Loucy (cell line): ENCODE measurements around the gene KCNMA1.

Experiments
- H2AFZ ChIP-seq: fragments of 200-600 bp; sonication (generic); 2 replicates; pipeline ENCODE4 v1.6.0; 2016; ENCODE audit warnings: antibody characterized with exemption, mild to moderate bottlenecking, low read length, moderate library complexity
- H3F3A ChIP-seq: fragments of 200-600 bp; 2 replicates; pipeline ENCODE4 v1.6.0; 2016; ENCODE audit warnings: antibody characterized with exemption, low read depth, mild to moderate bottlenecking
- H3K27me3 ChIP-seq: fragments of 200-600 bp; sonication (generic); 2 replicates; pipeline ENCODE4 v1.6.1; 2014; ENCODE audit warnings: low read length, mild to moderate bottlenecking; ENCODE audit not compliant: insufficient read depth, poor library complexity, severe bottlenecking
- H3K36me3 ChIP-seq: fragments of 200-600 bp; sonication (generic); 2 replicates; pipeline ENCODE4 v1.6.1; 2016; ENCODE audit warnings: low read length; ENCODE audit not compliant: insufficient read depth
- H3K4me1 ChIP-seq: fragments of 200-600 bp; sonication (generic); 2 replicates; pipeline ENCODE4 v1.5.1; 2014; ENCODE audit warnings: low read length, mild to moderate bottlenecking; ENCODE audit not compliant: insufficient read depth, poor library complexity, severe bottlenecking
- H3K4me2 ChIP-seq: fragments of 200-600 bp; sonication (generic); 2 replicates; pipeline ENCODE4 v1.6.0; 2014; ENCODE audit warnings: antibody characterized with exemption, low read length, low read depth, mild to moderate bottlenecking; ENCODE audit not compliant: poor library complexity, severe bottlenecking
- H3K4me3 ChIP-seq: fragments of 200-600 bp; sonication (generic); 2 replicates; pipeline ENCODE4 v1.5.1; 2014; ENCODE audit warnings: low read length, mild to moderate bottlenecking, mixed read lengths; ENCODE audit not compliant: poor library complexity, severe bottlenecking
- H3K79me2 ChIP-seq: fragments of 200-600 bp; sonication (generic); 2 replicates; pipeline ENCODE4 v1.6.1; 2014; ENCODE audit warnings: low read length; ENCODE audit not compliant: insufficient read depth
- H3K9ac ChIP-seq: fragments of 200-600 bp; sonication (generic); 2 replicates; pipeline ENCODE4 v1.6.0; 2014; ENCODE audit warnings: mild to moderate bottlenecking, low read depth, low read length, moderate library complexity; ENCODE audit not compliant: poor library complexity, severe bottlenecking
- H3K9me2 ChIP-seq: fragments of 200-600 bp; sonication (generic); replicated peaks from 2 replicates; pipeline ENCODE4 v1.6.1; 2016; ENCODE audit warnings: low read depth, low read length, mixed read lengths
- H3K9me3 ChIP-seq: fragments of 200-600 bp; sonication (generic); 2 replicates; pipeline ENCODE4 v1.6.1; 2014; ENCODE audit warnings: mild to moderate bottlenecking, antibody characterized with exemption, low read length, low read depth; ENCODE audit not compliant: insufficient read depth
- H4K20me1 ChIP-seq: fragments of 200-600 bp; sonication (generic); 2 replicates; pipeline ENCODE4 v1.6.0; 2014; ENCODE audit warnings: antibody characterized with exemption, low read length, mild to moderate bottlenecking; ENCODE audit not compliant: insufficient read depth, poor library complexity, severe bottlenecking
- CTCF ChIP-seq: fragments of 200-600 bp; sonication (generic); conservative IDR thresholded peaks from 2 replicates; pipeline ENCODE4 v1.5.1; 2014; ENCODE audit warnings: mild to moderate bottlenecking, antibody characterized with exemption, low read length
- EZH2phosphoT487 ChIP-seq: fragments of 200-600 bp; IDR thresholded peaks from 2 replicates; pipeline ENCODE4 v1.6.1; 2018; ENCODE audit warnings: antibody characterized with exemption, mild to moderate bottlenecking, moderate library complexity, borderline replicate concordance

KCNMA1 gene

DNA sequence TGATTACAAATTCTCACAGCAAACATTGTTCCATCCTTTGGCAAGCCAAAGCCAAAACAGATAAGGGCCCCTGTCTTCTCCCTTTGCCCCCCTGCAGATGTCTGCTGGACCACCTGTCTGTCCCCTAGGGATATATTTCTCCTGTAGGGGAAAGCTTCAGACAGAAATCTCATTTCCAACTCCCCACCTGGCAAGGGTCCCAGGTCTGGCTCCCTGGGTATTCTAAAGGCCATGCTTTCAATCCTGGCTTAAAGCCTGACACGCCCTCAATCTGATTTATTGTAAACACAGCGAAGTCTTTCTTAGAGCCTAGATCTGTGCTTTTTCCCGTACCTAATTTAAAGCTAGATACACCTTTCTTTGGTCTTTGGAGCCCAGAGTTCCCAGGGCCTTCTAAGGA, 66.1 kb downstream of the KCNMA1 start:
- H3K9me2 ChIP-seq, result no peaks in the 10 kb centered on the region
- H3K4me1 ChIP-seq, result no peaks in the 10 kb centered on the region
- no peak overlapping the region for H3K9ac ChIP-seq
- no peaks in the 10 kb centered on the region for H3K79me2 ChIP-seq
- no peaks in the 10 kb centered on the region for H3K27me3 ChIP-seq
- H3K36me3 ChIP-seq, result no peaks in the 10 kb centered on the region
- H2AFZ ChIP-seq, result no peak overlapping the region
- H3K9me3 ChIP-seq, result no peaks in the 10 kb centered on the region
- no peaks in the 10 kb centered on the region for H4K20me1 ChIP-seq
- H3K4me2 ChIP-seq, result no peak overlapping the region
- H3F3A ChIP-seq, result no peaks in the 10 kb centered on the region
- TF ChIP-seq EZH2phosphoT487 (no peak), CTCF (no peak)
- no peak overlapping the region for H3K4me3 ChIP-seq

GRCh38 chr10:77566914-77567566, 70.6 kb downstream of the KCNMA1 start:
- Histone ChIP-seq H3K27me3 (no peaks in the 10 kb centered on the region), H3K4me2 (no peak overlapping the region), H4K20me1 (no peaks in the 10 kb centered on the region), H3K9me3 (no peaks in the 10 kb centered on the region), H2AFZ (no peak overlapping the region), H3K9me2 (no peaks in the 10 kb centered on the region), H3K36me3 (no peaks in the 10 kb centered on the region), H3K79me2 (no peaks in the 10 kb centered on the region), H3K4me1 (no peaks in the 10 kb centered on the region), H3K9ac (no peak overlapping the region), H3K4me3 (no peak overlapping the region), H3F3A (no peaks in the 10 kb centered on the region)
- TF ChIP-seq CTCF (no peak), EZH2phosphoT487 (no peak)

- TF ChIP-seq EZH2phosphoT487 (no peak), CTCF (no peak)
- no peak overlapping the region for H3K4me2 ChIP-seq
These were observed 71.4 kb downstream of the KCNMA1 start for GRCh38 chr10:77566236-77566635.

More at GRCh38 chr10:77566236-77566635, 71.4 kb downstream of the KCNMA1 start:
- no peaks in the 10 kb centered on the region for H3K4me1 ChIP-seq
- H4K20me1 ChIP-seq, result no peaks in the 10 kb centered on the region
- no peak overlapping the region for H3K4me3 ChIP-seq
- H2AFZ ChIP-seq, result no peak overlapping the region
- H3F3A ChIP-seq, result no peaks in the 10 kb centered on the region
- no peaks in the 10 kb centered on the region for H3K36me3 ChIP-seq
- no peaks in the 10 kb centered on the region for H3K79me2 ChIP-seq
- no peaks in the 10 kb centered on the region for H3K27me3 ChIP-seq
- no peaks in the 10 kb centered on the region for H3K9me3 ChIP-seq
- H3K9me2 ChIP-seq, result no peaks in the 10 kb centered on the region
- no peak overlapping the region for H3K9ac ChIP-seq
